Heart right ventricle (tissue), 16 donors: ENCODE results near the gene IL1RAPL1. TPM values are rescaled to one million over a fixed set of nuclear protein-coding genes. Genes with fewer than 3 reads are reported as not detected.
A peak's percentile ranks its signal among the peaks of the same experiment; 100 is the strongest.
"Not testable (repeated sequence)": the region's sequence is repeated elsewhere in the genome, so short reads cannot be mapped to it uniquely, and the experiment has no call there.

Experiments used
- ATAC-seq, 8 donors: fragments of 200-7000 bp; cut with Tn5 transposase; one replicate each; pipeline ENCODE4 v1.9.1; 2020; ENCODE audit warnings: mild to moderate bottlenecking in 8 of 8, moderate library complexity in 8 of 8, moderate number of reproducible peaks in 1 of 8
- DNase-seq, 2 donors: peaks; one replicate each; pipeline ENCODE4 v3.0.0-alpha.2; 2020
- H3K27ac ChIP-seq, 10 donors: fragments of 200-600 bp; sonication (generic) in 2 of 10; one replicate each; pipeline versions ENCODE4 v1.5.0 to v1.8.0; 2020 to 2022; ENCODE audit warnings: mild to moderate bottlenecking in 3 of 10
- H3K27me3 ChIP-seq, 7 donors: fragments of 200-600 bp; one replicate each; pipeline ENCODE4 v1.8.0; 2021 to 2022; ENCODE audit warnings: mild to moderate bottlenecking in 2 of 7
- H3K36me3 ChIP-seq, 9 donors: fragments of 200-600 bp; sonication (generic) in 1 of 9; one replicate each; pipeline versions ENCODE4 v1.5.0 to v1.8.0; 2020 to 2022; ENCODE audit warnings: mild to moderate bottlenecking in 2 of 9
- H3K4me1 ChIP-seq, 9 donors: fragments of 200-600 bp; sonication (generic) in 1 of 9; one replicate each; pipeline versions ENCODE4 v1.5.0 to v1.8.0; 2020 to 2022; ENCODE audit warnings: mild to moderate bottlenecking in 4 of 9
- H3K4me3 ChIP-seq, 10 donors: fragments of 200-600 bp; sonication (generic) in 2 of 10; one replicate each; pipeline versions ENCODE4 v1.5.0 to v1.8.0; 2020 to 2022; ENCODE audit warnings: mild to moderate bottlenecking in 7 of 10, moderate library complexity in 2 of 10
- H3K9me3 ChIP-seq, 11 donors: fragments of 200-600 bp in 10 of 11; sonication (generic) in 2 of 11; one replicate each; pipeline versions ENCODE4 v1.5.0 to v1.8.0; 2013 to 2022; ENCODE audit warnings: mild to moderate bottlenecking in 2 of 11, control low read depth in 1 of 11, moderate library complexity in 1 of 11
- CTCF ChIP-seq, 9 donors: fragments of 200-600 bp; sonication (generic) in 2 of 9; IDR thresholded peaks; one replicate each; pipeline versions ENCODE4 v1.5.0 to v1.8.0; 2021 to 2022; ENCODE audit warnings: antibody characterized with exemption in 9 of 9, mild to moderate bottlenecking in 5 of 9, moderate library complexity in 1 of 9
- WGBS, 2 donors: extraction: QIAGEN DNeasy Blood & Tissue Kit; methylation state at CpG; one replicate each; pipeline ENCODE4 v1.1.7; 2013; ENCODE audit warnings: inconsistent platforms in 1 of 2; 5-methylcytosine and 5-hydroxymethylcytosine counted together
- intact Hi-C, 10 donors: fragments of 100-400 bp; cut with DNase I; formaldehyde crosslinking; loops; one replicate each; pipeline versions ENCODE4 v1.11.1 to v1.14.2; 2022
- polyA plus RNA-seq, 2 donors: library from polyadenylated mRNA; stranded (reverse); fragments of 200-250 nt; gene quantifications; one replicate each; pipeline ENCODE4 v1.2.3, GENCODE V29; 2013
- total RNA-seq, 10 donors: library from RNA; stranded (reverse); fragmentation: NEBNext Ultra II Directional in 3 of 10; extraction: Animal tissue kit (Norgen Biotek cat#: 25700) in 3 of 10; gene quantifications; one replicate each; pipeline versions ENCODE4 v1.2.1 to v1.2.4, GENCODE V29; 2021 to 2023
- donor health status: Arrhythmogenic right ventricular cardiomyopathy.
- donor health status: ischemic (EF 13 %, LVEDD 7.1; RV severe dilation, severe dysfunction).
- donor health status: healthy with polysubstance abuse.
- donor health status: DM: no; HTN: yes; CAD: no.
- donor health status: DM: no; HTN: no; CAD: no.
- donor health status: ischemic (EF 25% LVEDD 6.9; RV normal size, moderate dysfunction).
- donor health status: ischemic (EF 25% LVEDD 5.7; RV mildly dilated, moderate dysfunction).
- donor health status: healthy.
- donor health status: DM: yes; HTN: yes; CAD: no.
- donor health status: Ischemic cardiomyopathy.
- donor health status: ischemic (EF 35%, LVEDD 5.7; RV mildly dilated, moderate dysfunction).
- donor health status: nonischemic (EF 11% LVEDD 7.7; RV severe dilation, severe dysfunction).
- donor health status: DM: yes; HTN: yes; CAD: no.
- donor health status: PGD.
- donor health status: ischemic (EF 29% LVEDD 5.4; RV normal size, mild dysfunction).
- donor health status: nonischemic (EF 23%, LVEDD 6.1; RV moderate dilation, normal function).

The IL1RAPL1 gene
- total and polyA plus RNA-seq, 12 donors = 0.13 to 6.3 (median 2.8) TPM

GRCh38 chrX:29318012-29318411 is 730.8 kb downstream of the IL1RAPL1 start:
- Histone ChIP-seq H3K27ac (no peak overlapping the region), H3K4me1 (no peaks in the 10 kb centered on the region), H3K36me3 (no peaks in the 10 kb centered on the region), H3K4me3 (no peak overlapping the region), H3K27me3 (no peaks in the 10 kb centered on the region), H3K9me3 (no peaks in the 10 kb centered on the region)
- DNase-seq (no peak), ATAC-seq (no peak)
- intact Hi-C loops = no loop called here
- 78 to 96% methylated on average over 1 of the region's 1 CpG for WGBS, 2 donors
- TF ChIP-seq CTCF (IDR thresholded peaks at IDR 0.05) = no peak

GRCh38 chrX:29332429-29332828 is 745.2 kb downstream of the IL1RAPL1 start:
- H3K27me3 ChIP-seq, DNase-seq, H3K9me3 ChIP-seq, H3K36me3 ChIP-seq, H3K27ac ChIP-seq, H3K4me3 ChIP-seq, ATAC-seq, intact Hi-C loops, H3K4me1 ChIP-seq: not testable (repeated sequence)
- WGBS, 2 donors = 76 to 94% methylated on average over 3 of the region's 3 CpGs

DNA sequence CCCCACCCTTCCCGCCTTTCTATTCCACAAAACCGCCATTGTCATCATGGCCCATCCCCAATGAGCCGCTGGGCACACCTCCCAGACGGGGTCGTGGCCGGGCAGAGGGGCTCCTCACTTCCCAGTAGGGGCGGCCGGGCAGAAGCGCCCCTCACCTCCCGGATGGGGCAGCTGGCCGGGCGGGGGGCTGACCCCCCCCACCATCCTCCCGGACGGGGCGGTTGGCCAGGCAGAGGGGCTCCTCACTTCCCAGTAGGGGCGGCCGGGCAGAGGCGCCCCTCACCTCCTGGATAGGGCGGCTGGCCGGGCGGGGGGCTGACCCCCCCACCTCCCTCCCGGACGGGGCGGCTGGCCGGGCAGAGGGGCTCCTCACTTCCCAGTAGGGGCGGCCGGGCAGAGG is 745.8 kb downstream of the IL1RAPL1 start:
- 95 to 100% methylated on average over 5 to 13 of the region's 27 CpGs for WGBS, 2 donors
- DNase-seq, H3K36me3 ChIP-seq, intact Hi-C loops, H3K4me1 ChIP-seq, H3K4me3 ChIP-seq, H3K27me3 ChIP-seq, ATAC-seq, H3K27ac ChIP-seq, H3K9me3 ChIP-seq: not testable (repeated sequence)

DNA sequence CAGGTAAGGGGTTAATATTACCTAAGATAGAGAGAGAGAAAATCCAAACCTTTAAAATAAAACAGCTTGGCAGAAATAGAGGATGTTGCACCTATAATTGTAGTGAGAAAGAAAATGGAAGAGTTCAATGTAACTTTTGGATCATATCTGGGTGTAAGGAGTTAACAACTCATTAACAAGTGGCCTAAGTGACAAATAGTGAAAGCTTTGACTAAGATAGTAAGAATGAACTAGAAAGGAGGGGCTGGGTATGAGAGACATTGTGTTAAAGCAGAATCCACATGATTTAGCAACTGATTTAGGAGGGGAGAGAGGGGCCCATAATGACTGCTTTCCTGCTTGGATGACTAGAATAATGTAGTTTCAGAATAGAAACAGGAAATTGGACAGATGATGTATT is 761.0 kb downstream of the IL1RAPL1 start:
- no peaks in the 10 kb centered on the region for H3K27me3 ChIP-seq
- no peaks in the 10 kb centered on the region for H3K4me1 ChIP-seq
- TF ChIP-seq CTCF (IDR thresholded peaks at IDR 0.05) = no peak
- no peak overlapping the region for H3K4me3 ChIP-seq
- DNase-seq = no peak
- intact Hi-C loops = no loop called here
- H3K36me3 ChIP-seq = no peaks in the 10 kb centered on the region
- ATAC-seq = no peak
- H3K27ac ChIP-seq = no peak overlapping the region
- H3K9me3 ChIP-seq = no peaks in the 10 kb centered on the region

- TF ChIP-seq CTCF (IDR thresholded peaks at IDR 0.05) = no peak
- Histone ChIP-seq H3K36me3 (no peaks in the 10 kb centered on the region), H3K27me3 (no peaks in the 10 kb centered on the region), H3K9me3 (no peaks in the 10 kb centered on the region), H3K27ac (no peak overlapping the region), H3K4me1 (no peaks in the 10 kb centered on the region), H3K4me3 (no peak overlapping the region)
- peak in 2 of 8 donors; percentile 42 to 55 for ATAC-seq
- intact Hi-C loops = no loop called here
- WGBS, 2 donors = 47 to 57% methylated on average over 1 of the region's 1 CpG
- DNase-seq = no peak
Measured at GRCh38 chrX:29359276-29359675, 772.0 kb downstream of the IL1RAPL1 start.

DNA sequence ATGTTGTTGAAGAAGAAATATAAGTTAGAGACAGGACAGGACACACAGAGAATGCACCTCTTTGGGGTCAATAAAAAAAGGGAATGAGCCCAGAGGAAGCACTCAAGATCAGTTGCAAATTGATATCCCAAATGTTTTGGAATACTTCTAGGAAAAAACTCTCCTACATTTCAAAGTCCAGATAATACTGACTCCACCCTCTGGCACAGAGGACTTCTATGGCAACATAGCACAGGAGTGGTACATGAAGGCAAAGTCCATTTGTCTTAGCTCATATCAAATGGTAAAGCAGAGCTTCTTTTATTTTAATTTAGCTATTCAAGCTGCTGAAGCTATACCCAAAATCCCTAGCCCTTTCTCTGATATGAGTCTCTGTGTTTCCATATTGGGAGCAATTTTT is 787.5 kb downstream of the IL1RAPL1 start:
- peaks cover 0 to 27% (median 6%) of the 10 kb centered on the region in 11 donors for H3K9me3 ChIP-seq
- ATAC-seq, DNase-seq, H3K27me3 ChIP-seq, H3K4me1 ChIP-seq, H3K27ac ChIP-seq, H3K36me3 ChIP-seq, intact Hi-C loops, H3K4me3 ChIP-seq: not testable (repeated sequence)
